Skin of body (tissue), 2 donors: ENCODE measurements around the gene UGT1A8. TPM values are rescaled to one million over a fixed set of nuclear protein-coding genes. Genes with fewer than 3 reads are reported as not detected.
"Not testable (repeated sequence)": the region's sequence is repeated elsewhere in the genome, so short reads cannot be mapped to it uniquely, and the experiment has no call there.

Source experiments
- DNase-seq: peaks from one replicate; lab custom pipeline; 2025; lab: John Stamatoyannopoulos, UW
- total RNA-seq: library from RNA; depleted of rRNA; stranded (reverse); fragments of >200 nt; gene quantifications from one replicate; pipeline ENCODE4 v1.2.3, GENCODE V29; 2014

Gene UGT1A8
- total RNA-seq, result not detected

DNA sequence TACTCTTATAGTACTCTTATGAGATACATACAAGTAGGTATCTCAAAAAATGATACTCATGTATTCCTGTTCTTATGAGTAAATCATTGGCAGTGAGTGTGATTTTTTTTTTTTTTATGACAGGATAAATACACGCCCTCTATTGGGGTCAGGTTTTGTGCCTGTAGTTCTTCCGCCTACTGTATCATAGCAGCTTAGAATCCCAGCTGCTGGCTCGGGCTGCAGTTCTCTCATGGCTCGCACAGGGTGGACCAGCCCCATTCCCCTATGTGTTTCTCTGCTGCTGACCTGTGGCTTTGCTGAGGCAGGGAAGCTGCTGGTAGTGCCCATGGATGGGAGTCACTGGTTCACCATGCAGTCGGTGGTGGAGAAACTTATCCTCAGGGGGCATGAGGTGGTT lies at the start of gene UGT1A8:
UGT1A8 (plus strand) TSS at position 158 of the 400 bp plus-strand sequence; CDS start at position 233, 75 bp downstream.
- DNase-seq, result not testable (repeated sequence)

- DNase-seq, result no peak
Observed at GRCh38 chr2:233571001-233571400, 46.4 kb upstream of the UGT1A8 start.

DNA sequence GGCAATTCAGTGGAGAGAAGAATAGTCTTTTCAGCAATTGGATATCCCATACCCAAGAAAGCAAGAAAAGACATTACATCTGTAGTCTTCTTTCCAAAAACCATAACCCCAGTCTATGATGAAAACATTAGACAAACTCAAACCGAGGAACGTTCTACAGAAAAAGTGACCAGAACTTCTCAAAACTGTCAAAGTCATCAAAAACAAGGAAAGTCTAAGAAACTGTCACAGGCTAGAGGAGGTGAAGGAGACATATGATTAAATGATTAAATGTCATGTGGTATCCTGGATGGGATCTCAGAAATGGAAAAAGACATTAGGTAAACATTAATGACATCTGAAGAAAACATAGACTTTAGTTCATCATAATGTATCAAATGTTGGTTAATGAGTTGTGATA lies 46.0 kb upstream of the UGT1A8 start:
- DNase-seq, result no peak

DNA sequence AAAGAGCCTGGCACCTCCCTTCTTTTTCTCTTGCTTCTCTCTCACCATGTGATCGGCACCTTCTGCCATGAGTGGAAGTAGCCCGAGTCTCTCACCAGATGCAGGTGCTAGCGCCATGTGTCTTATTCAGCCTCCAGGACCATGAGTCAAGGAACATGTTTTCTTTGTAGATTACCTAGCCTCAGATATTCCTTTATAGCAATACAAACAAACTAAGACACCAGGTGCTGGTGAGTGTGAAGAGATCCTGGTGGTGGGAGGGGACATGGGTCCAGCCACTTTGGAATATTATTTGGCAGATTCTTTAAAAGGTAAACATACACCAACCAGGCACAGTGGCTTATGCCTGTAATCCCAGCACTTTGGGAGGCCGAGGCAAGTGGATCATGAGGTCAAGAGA lies 45.0 kb upstream of the UGT1A8 start:
- no peak for DNase-seq

- DNase-seq, result not testable (repeated sequence)
Observed at GRCh38 chr2:233577341-233577740, 40.1 kb upstream of the UGT1A8 start.

GRCh38 chr2:233583217-233583965 lies 34.0 kb upstream of the UGT1A8 start:
- DNase-seq, result not testable (repeated sequence)

GRCh38 chr2:233584210-233584609 lies 33.2 kb upstream of the UGT1A8 start:
- no peak for DNase-seq

- DNase-seq, result no peak
Observed at GRCh38 chr2:233588400-233588799, 29.0 kb upstream of the UGT1A8 start.

- not testable (repeated sequence) for DNase-seq
Observed at GRCh38 chr2:233592706-233593105, 24.7 kb upstream of the UGT1A8 start.

- no peak for DNase-seq
Observed at GRCh38 chr2:233593201-233593600, 24.2 kb upstream of the UGT1A8 start.

- no peak for DNase-seq
Observed at GRCh38 chr2:233597522-233597921, 19.9 kb upstream of the UGT1A8 start.

DNA sequence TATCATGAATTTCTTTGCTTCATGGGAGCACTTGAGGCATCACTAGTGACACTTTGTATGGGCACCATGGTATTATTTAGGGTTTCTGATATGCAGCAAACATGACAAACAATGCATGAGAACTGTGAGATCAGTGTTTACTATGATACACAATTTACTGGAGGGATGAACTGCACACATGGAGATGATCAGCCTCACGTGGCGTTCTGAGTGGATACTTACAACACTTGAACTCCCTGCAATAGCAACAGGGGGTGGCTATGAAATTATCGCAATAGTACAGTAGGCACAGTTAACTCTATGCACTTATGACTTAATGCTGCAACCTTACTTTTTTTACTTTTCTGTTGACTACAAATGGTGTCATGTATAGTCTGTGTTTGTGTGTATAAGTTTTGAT lies 18.5 kb upstream of the UGT1A8 start:
- no peak for DNase-seq

DNA sequence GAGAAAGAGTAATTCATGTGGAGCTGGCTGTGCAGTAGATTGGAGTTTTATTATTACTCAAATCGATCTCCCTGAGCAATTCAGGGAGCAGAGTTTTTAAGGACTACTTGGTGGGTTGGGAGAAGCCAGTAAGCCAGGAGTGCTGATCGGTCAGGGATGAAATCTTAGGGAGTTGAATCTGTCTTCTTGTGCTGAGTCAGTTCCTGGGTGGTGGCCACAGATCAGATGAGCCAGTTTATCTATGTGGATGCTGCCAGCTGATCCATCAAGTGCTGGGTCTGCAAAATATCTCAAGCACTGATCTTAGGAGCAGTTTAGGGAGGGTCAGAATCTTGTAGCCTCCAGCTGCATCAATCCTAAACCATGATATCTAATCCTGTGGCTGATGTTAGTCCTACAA lies 17.0 kb upstream of the UGT1A8 start:
- DNase-seq, result no peak

- DNase-seq, result no peak
Observed at GRCh38 chr2:233602076-233602475, 15.4 kb upstream of the UGT1A8 start.

- no peak for DNase-seq
Observed at GRCh38 chr2:233603520-233603919, 13.9 kb upstream of the UGT1A8 start.

GRCh38 chr2:233604826-233605225 lies 12.6 kb upstream of the UGT1A8 start:
- DNase-seq, result no peak

DNA sequence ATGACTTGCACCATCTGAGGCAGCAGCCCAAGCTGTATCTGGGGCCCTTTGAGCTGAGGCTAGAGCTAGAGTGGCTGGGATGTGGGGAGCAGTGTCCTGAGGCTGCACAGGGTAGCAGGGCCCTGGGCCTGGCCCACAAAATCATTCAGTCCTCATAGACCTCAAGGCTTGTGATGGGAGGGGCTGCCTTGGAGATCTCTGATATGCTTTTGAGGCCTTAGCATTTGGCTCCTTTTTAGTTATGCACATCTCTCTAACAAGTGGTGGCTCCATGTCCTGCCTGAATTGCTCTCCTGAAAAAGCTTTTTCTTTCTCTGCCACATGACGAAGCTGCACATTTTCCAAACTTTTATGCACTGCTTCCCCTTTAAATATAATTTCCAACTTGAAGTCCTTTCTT lies 11.8 kb upstream of the UGT1A8 start:
- DNase-seq, result no peak

DNA sequence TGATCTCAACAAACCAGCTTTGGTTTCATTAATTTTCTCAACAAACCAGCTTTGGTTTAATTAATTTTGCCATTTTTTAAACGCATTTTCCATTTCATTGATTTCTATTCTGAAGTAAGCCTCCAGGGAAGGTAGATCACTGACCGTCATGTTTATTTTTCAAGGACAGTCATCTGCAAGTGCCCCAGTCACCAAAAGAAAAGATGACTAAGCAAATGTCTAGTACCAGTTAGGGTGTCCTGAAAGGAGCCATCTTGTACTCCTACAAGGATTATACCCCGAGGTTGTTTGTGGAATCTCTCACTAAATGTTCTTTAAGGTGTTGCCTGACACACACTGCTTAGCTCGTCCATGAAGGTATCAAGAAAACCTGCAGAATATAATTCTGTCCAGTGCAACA lies 6.1 kb upstream of the UGT1A8 start:
- no peak for DNase-seq

DNA sequence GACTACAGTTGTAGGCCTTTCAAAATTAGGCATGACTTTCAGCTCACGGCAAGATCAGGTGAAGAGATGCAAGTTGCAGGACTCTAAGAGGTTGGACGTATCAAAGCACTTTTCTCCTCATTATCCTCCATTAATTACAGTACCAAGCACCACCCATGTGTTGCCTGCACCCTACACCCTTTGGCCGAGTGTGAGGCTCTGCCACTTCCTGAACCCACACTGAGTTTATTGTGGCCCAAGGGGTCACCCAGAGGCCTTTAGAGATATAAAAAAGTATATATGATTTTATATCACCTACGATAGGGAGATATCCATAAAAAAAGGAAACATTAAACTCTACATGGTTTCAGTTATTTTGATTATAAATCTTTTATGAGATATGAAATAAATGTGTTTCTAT lies 2.8 kb downstream of the UGT1A8 start:
- DNase-seq, result no peak

DNA sequence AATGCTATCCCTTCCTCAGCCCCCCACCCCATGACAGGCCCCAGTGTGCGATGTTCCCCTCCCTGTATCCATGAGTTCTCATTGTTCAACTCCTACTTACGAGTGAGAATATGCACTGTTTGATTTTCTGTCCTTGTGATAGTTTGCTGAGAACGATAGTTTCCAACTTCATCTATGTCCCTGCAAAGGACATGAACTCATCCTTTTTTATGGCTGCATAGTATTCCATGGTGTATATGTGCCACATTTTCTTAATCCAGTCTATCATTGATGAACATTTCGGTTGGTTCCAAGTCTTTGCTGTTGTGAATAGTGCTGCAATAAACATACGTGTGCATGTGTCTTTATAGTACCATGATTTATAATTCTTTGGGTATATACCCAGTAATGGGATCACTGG lies 4.4 kb downstream of the UGT1A8 start:
- not testable (repeated sequence) for DNase-seq

DNA sequence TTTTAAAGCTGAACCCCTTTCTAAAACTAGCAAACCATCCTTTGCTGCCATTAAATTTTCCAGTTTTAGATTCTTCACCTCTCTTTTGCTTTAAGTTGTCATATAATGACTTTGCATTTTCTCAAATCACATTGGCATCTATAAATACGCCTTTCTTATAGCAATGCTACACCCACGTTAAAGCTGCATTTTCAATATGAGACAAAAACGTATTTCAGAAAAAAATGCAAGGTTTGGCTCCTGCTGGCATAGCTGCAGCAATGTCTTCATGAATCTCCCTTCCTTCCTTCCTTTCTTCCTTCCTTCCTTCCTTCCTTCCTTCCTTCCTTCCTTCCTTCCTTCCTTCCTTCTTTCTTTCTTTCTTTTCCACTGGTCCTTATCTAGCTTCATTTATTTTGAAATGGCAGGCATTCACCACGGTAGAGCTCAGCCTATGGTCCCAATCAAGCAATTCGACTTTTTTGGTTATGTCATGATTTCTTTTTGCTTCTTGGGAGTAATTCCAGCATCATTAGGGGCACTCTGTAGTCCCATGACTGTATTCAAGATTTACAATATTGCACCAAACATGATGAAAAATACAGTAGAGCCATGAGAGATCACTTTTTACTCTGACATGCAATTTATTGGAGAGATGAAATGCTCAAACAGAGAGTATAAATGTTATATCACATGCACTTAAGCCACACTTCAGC lies 10.0 kb downstream of the UGT1A8 start:
- no peak for DNase-seq

DNA sequence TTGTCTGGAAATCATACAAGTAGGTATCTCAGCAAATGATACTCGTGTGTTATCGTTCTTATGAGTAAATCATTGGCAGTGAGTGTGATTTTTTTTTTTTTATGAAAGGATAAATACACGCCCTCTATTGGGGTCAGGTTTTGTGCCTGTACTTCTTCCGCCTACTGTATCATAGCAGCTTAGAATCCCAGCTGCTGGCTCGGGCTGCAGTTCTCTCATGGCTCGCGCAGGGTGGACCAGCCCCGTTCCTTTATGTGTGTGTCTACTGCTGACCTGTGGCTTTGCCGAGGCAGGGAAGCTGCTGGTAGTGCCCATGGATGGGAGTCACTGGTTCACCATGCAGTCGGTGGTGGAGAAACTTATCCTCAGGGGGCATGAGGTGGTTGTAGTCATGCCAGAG lies 18.9 kb downstream of the UGT1A8 start, which contains the start of gene UGT1A10:
UGT1A10 (plus strand) TSS at position 143 of the 400 bp plus-strand sequence; CDS start at position 218, 75 bp downstream.
- not testable (repeated sequence) for DNase-seq

GRCh38 chr2:233638836-233639235 lies 21.4 kb downstream of the UGT1A8 start:
- DNase-seq, result no peak
